PC-3 (cell line): Measurements from ENCODE around the gene KCNAB3. TPM values are rescaled to one million over a fixed set of nuclear protein-coding genes. Genes with fewer than 3 reads are reported as not detected.

ENCODE experiments used
- ATAC-seq: fragments of 200-7000 bp; cut with Tn5 transposase; 2 replicates; pipeline ENCODE4 v1.9.1; 2020; ENCODE audit warnings: mild to moderate bottlenecking, moderate library complexity
- BruUV-seq: library from RNA; stranded (reverse); fragments of 400-500 nt; replicated peaks from 2 replicates; lab custom pipeline; 2021; lab: Mats Ljungman, UMichigan
- CTCF ChIA-PET: fragments of 300-600 bp; sonication (Branson Sonifier 250); formaldehyde crosslinking; loops from one replicate; lab custom pipeline; 2022; ENCODE audit warnings: antibody characterized with exemption; lab: Charles Lee
- POLR2A ChIA-PET: fragments of 300-600 bp; sonication (Branson Sonifier 250); formaldehyde crosslinking; loops from one replicate; lab custom pipeline; 2022; ENCODE audit warnings: antibody characterized with exemption; ENCODE audit not compliant: unreplicated experiment; lab: Charles Lee
- DNase-seq: peaks from one replicate; pipeline ENCODE4 v3.0.0-alpha.2; 2015
- H2AFZ ChIP-seq: fragments of 300-600 bp; sonication (generic); 2 replicates; pipeline ENCODE4 v1.6.0; 2016; ENCODE audit warnings: antibody characterized with exemption, low read length
- H3F3A ChIP-seq: fragments of 300-600 bp; sonication (generic); one replicate; pipeline ENCODE4 v1.6.0; 2017; ENCODE audit warnings: antibody characterized with exemption, low read length, control low read depth, mild to moderate bottlenecking; ENCODE audit not compliant: unreplicated experiment
- H3K27ac ChIP-seq: fragments of 300-600 bp; sonication (generic); 2 replicates; pipeline ENCODE4 v1.5.1; 2016; ENCODE audit warnings: mild to moderate bottlenecking, low read length
- H3K27me3 ChIP-seq: fragments of 300-600 bp; sonication (generic); 2 replicates; pipeline ENCODE4 v1.6.1; 2016; ENCODE audit warnings: low read length, mixed read lengths
- H3K36me3 ChIP-seq: fragments of 300-600 bp; sonication (generic); 2 replicates; pipeline ENCODE4 v1.6.1; 2016; ENCODE audit warnings: low read depth, mixed run types, low read length, mixed read lengths
- H3K4me1 ChIP-seq: fragments of 300-600 bp; sonication (generic); 2 replicates; pipeline ENCODE4 v1.5.1; 2016; ENCODE audit warnings: low read length; ENCODE audit not compliant: insufficient read depth
- H3K4me2 ChIP-seq: fragments of 300-600 bp; sonication (generic); 2 replicates; pipeline ENCODE4 v1.6.0; 2016; ENCODE audit warnings: low read length
- H3K4me3 ChIP-seq: fragments of 300-600 bp; sonication (generic); 2 replicates; pipeline ENCODE4 v1.5.1; 2016; ENCODE audit warnings: mild to moderate bottlenecking, low read length, mixed read lengths
- H3K79me2 ChIP-seq: fragments of 300-600 bp; sonication (generic); 2 replicates; pipeline ENCODE4 v1.6.1; 2017; ENCODE audit warnings: low read length, mixed read lengths
- H3K9ac ChIP-seq: fragments of 300-600 bp; sonication (generic); 2 replicates; pipeline ENCODE4 v1.6.0; 2016; ENCODE audit warnings: mild to moderate bottlenecking, low read length
- H3K9me2 ChIP-seq: fragments of 300-600 bp; sonication (generic); replicated peaks from 2 replicates; pipeline ENCODE4 v1.6.1; 2016; ENCODE audit warnings: mixed run types, low read length, mixed read lengths
- H3K9me3 ChIP-seq: fragments of 300-600 bp; sonication (generic); 2 replicates; pipeline ENCODE4 v1.6.1; 2016; ENCODE audit warnings: low read length, mixed read lengths
- H4K20me1 ChIP-seq: fragments of 300-600 bp; sonication (generic); 2 replicates; pipeline ENCODE4 v1.6.1; 2016; ENCODE audit warnings: low read length, mixed read lengths
- CTCF ChIP-seq: fragments of 300-600 bp; sonication (generic); conservative IDR thresholded peaks from 2 replicates; pipeline ENCODE4 v1.5.1; 2017; ENCODE audit warnings: antibody characterized with exemption, low read depth, mild to moderate bottlenecking, low read length
- EZH2 ChIP-seq: fragments of 300-600 bp; sonication (generic); IDR thresholded peaks from one replicate; pipeline ENCODE4 v1.6.1; 2017; ENCODE audit warnings: antibody characterized with exemption, mild to moderate bottlenecking, low read length; ENCODE audit not compliant: unreplicated experiment
- EZH2phosphoT487 ChIP-seq: fragments of 300-600 bp; sonication (generic); IDR thresholded peaks from 2 replicates; pipeline ENCODE4 v1.6.1; 2018; ENCODE audit warnings: mild to moderate bottlenecking, antibody characterized with exemption, low read length, borderline replicate concordance
- intact Hi-C: fragments of 100-400 bp; cut with micrococcal nuclease; formaldehyde crosslinking; loops from 2 replicates; pipeline ENCODE4 v1.9.0; 2023
- total RNA-seq: library from RNA; depleted of rRNA; stranded (reverse); fragments of >200 nt; gene quantifications from 2 replicates; pipeline ENCODE4 v1.2.3, GENCODE V29; 2014

KCNAB3 gene
- total RNA-seq, 1 experiment from 2014 or later: 0.26 TPM

- POLR2A ChIA-PET: no interaction called here
- ATAC-seq: no peak
- BruUV-seq: no TSS peak
Measured at GRCh38 chr17:7910711-7911110, 18.9 kb downstream of the KCNAB3 start.

GRCh38 chr17:7910281-7910680 is 19.4 kb downstream of the KCNAB3 start:
- POLR2A ChIA-PET: no interaction called here
- H3K9ac ChIP-seq: no peak overlapping the region

More at GRCh38 chr17:7910711-7911110, 18.9 kb downstream of the KCNAB3 start:
- Histone ChIP-seq H3K4me1 (peaks cover 13% of the 10 kb centered on the region), H3K27ac (no peak overlapping the region), H4K20me1 (no peaks in the 10 kb centered on the region), H3K27me3 (no peaks in the 10 kb centered on the region), H3K9ac (no peak overlapping the region), H3F3A (no peaks in the 10 kb centered on the region), H3K79me2 (no peaks in the 10 kb centered on the region), H3K4me2 (no peak overlapping the region), H2AFZ (no peak overlapping the region), H3K9me3 (no peaks in the 10 kb centered on the region), H3K4me3 (no peak overlapping the region), H3K36me3 (peaks cover 6% of the 10 kb centered on the region; the same call in 1 of the 2 replicates), H3K9me2 (no peaks in the 10 kb centered on the region)
- TF ChIP-seq EZH2 (no peak), EZH2phosphoT487 (no peak), CTCF (no peak)
- CTCF ChIA-PET: interaction anchor here (0.6 kb wide), 1 partner anchor 87 kb away, joined by 3 read pairs; no protein-coding TSS in a partner anchor
- DNase-seq: no peak
- intact Hi-C loops: no loop called here

More at GRCh38 chr17:7910281-7910680, 19.4 kb downstream of the KCNAB3 start:
- BruUV-seq: no TSS peak
- Histone ChIP-seq H3K9me2 (no peaks in the 10 kb centered on the region), H2AFZ (no peak overlapping the region), H3K4me1 (peaks cover 10% of the 10 kb centered on the region), H3K27me3 (no peaks in the 10 kb centered on the region), H3K4me3 (no peak overlapping the region), H4K20me1 (no peaks in the 10 kb centered on the region), H3K9me3 (no peaks in the 10 kb centered on the region), H3F3A (no peaks in the 10 kb centered on the region), H3K79me2 (no peaks in the 10 kb centered on the region), H3K36me3 (peaks cover 7% of the 10 kb centered on the region; the same call in 1 of the 2 replicates), H3K4me2 (no peak overlapping the region), H3K27ac (no peak overlapping the region)
- ATAC-seq (no peak), DNase-seq (no peak)
- no peak for TF ChIP-seq EZH2phosphoT487
- no peak for TF ChIP-seq CTCF
- TF ChIP-seq EZH2: no peak
- intact Hi-C loops: no loop called here
- CTCF ChIA-PET: interaction anchor here (0.6 kb wide), 1 partner anchor 87 kb away, joined by 3 read pairs; no protein-coding TSS in a partner anchor
